Measurements from ENCODE around the gene CHMP4A. TPM values are rescaled to one million over a fixed set of nuclear protein-coding genes. Genes with fewer than 3 reads are reported as not detected.

Gene CHMP4A
- total and polyA plus RNA-seq, 9 of the 15 experiments (the other 6 are each of a cell fraction or from before 2014, with no cell fraction given) = 28.8 to 104 (median 52.7) TPM

DNA sequence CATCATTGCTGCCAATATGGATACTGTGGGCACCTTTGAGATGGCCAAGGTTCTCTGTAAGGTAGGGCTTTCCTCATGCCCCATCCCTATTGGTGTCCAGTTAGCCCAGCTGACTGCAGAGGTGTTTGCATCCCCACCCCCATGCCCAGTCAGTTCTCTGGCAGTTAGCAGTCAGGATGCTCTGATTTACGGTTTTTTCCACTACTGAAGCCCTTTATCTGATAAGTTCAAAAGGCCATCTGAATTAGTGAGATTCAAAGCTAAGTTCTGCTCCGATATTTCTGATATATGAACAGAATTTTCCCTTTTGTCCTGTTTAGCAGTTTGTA is 20.2 kb upstream of the CHMP4A start (continued):
- TF ChIP-seq, protein P1, sequence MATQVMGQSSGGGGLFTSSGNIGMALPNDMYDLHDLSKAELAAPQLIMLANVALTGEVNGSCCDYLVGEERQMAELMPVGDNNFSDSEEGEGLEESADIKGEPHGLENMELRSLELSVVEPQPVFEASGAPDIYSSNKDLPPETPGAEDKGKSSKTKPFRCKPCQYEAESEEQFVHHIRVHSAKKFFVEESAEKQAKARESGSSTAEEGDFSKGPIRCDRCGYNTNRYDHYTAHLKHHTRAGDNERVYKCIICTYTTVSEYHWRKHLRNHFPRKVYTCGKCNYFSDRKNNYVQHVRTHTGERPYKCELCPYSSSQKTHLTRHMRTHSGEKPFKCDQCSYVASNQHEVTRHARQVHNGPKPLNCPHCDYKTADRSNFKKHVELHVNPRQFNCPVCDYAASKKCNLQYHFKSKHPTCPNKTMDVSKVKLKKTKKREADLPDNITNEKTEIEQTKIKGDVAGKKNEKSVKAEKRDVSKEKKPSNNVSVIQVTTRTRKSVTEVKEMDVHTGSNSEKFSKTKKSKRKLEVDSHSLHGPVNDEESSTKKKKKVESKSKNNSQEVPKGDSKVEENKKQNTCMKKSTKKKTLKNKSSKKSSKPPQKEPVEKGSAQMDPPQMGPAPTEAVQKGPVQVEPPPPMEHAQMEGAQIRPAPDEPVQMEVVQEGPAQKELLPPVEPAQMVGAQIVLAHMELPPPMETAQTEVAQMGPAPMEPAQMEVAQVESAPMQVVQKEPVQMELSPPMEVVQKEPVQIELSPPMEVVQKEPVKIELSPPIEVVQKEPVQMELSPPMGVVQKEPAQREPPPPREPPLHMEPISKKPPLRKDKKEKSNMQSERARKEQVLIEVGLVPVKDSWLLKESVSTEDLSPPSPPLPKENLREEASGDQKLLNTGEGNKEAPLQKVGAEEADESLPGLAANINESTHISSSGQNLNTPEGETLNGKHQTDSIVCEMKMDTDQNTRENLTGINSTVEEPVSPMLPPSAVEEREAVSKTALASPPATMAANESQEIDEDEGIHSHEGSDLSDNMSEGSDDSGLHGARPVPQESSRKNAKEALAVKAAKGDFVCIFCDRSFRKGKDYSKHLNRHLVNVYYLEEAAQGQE (IDR thresholded peaks at IDR 0.05; ENCODE audit: borderline replicate concordance) = no peak
- TF ChIP-seq, protein P1 (CRISPR knock-in tag; IDR thresholded peaks at IDR 0.05; ENCODE audit: low read depth) = no peak
- TF ChIP-seq SRSF9 (IDR thresholded peaks at IDR 0.05; ENCODE audit: borderline replicate concordance, low read depth, low read length) (no peak), ZNF41 (CRISPR knock-in tag; conservative IDR thresholded peaks at IDR 0.05) (no peak), TFAM (CRISPR knock-in tag; conservative IDR thresholded peaks at IDR 0.05) (no peak), HOXB6 (CRISPR knock-in tag; IDR thresholded peaks at IDR 0.05; ENCODE audit: borderline replicate concordance) (no peak), TAF15 (IDR thresholded peaks at IDR 0.05; ENCODE audit: low read depth, low read length) (no peak), TEAD2 (tag; IDR thresholded peaks at IDR 0.05) (no peak), NFE2 (IDR thresholded peaks at IDR 0.05; ENCODE audit: low read depth) (peak; percentile 40; the same call in 1 of the 2 replicates), RB1 (IDR thresholded peaks at IDR 0.05; ENCODE audit: low read depth) (no peak), PHF8 (IDR thresholded peaks at IDR 0.05; ENCODE audit: borderline replicate concordance, low read length) (no peak), CBX5 (IDR thresholded peaks at IDR 0.05; ENCODE audit: borderline replicate concordance, low read depth) (no peak), RFX1 (IDR thresholded peaks at IDR 0.05) (no peak), DACH1 (IDR thresholded peaks at IDR 0.05; ENCODE audit: partially characterized antibody) (peak; percentile 6), COPS2 (conservative IDR thresholded peaks at IDR 0.05) (no peak), EP300 (IDR thresholded peaks at IDR 0.05; ENCODE audit: low read length) (peak; percentile 66), CBX1 (IDR thresholded peaks at IDR 0.05; ENCODE audit: low read depth) (no peak), JUN (IDR thresholded peaks at IDR 0.05; ENCODE audit: borderline replicate concordance, low read depth, low read length) (no peak), JUN (CRISPR knock-in tag; IDR thresholded peaks at IDR 0.05; ENCODE audit: borderline replicate concordance) (no peak)
- TF ChIP-seq, protein P2, sequence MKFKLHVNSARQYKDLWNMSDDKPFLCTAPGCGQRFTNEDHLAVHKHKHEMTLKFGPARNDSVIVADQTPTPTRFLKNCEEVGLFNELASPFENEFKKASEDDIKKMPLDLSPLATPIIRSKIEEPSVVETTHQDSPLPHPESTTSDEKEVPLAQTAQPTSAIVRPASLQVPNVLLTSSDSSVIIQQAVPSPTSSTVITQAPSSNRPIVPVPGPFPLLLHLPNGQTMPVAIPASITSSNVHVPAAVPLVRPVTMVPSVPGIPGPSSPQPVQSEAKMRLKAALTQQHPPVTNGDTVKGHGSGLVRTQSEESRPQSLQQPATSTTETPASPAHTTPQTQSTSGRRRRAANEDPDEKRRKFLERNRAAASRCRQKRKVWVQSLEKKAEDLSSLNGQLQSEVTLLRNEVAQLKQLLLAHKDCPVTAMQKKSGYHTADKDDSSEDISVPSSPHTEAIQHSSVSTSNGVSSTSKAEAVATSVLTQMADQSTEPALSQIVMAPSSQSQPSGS (CRISPR knock-in tag; IDR thresholded peaks at IDR 0.05) = no peak
- TF ChIP-seq, protein P3, sequence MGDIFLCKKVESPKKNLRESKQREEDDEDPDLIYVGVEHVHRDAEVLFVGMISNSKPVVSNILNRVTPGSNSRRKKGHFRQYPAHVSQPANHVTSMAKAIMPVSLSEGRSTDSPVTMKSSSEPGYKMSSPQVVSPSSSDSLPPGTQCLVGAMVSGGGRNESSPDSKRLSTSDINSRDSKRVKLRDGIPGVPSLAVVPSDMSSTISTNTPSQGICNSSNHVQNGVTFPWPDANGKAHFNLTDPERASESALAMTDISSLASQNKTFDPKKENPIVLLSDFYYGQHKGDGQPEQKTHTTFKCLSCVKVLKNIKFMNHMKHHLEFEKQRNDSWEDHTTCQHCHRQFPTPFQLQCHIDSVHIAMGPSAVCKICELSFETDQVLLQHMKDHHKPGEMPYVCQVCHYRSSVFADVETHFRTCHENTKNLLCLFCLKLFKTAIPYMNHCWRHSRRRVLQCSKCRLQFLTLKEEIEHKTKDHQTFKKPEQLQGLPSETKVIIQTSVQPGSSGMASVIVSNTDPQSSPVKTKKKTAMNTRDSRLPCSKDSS (IDR thresholded peaks at IDR 0.05; ENCODE audit: low read depth, partially characterized antibody) = no peak

Measured in K562 (cell line).